BLaER1 (cell line): ENCODE data around the gene COTL1.
A peak's percentile ranks its signal among the peaks of the same experiment; 100 is the strongest.
"Not testable (repeated sequence)": the region's sequence is repeated elsewhere in the genome, so short reads cannot be mapped to it uniquely, and the experiment has no call there.

Source experiments
- H3K27ac ChIP-seq: shearing (Covaris generic); formaldehyde crosslinking; 2 replicates; pipeline ENCODE4 v1.8.1; 2022
- H3K27me3 ChIP-seq: shearing (Covaris generic); formaldehyde crosslinking; 2 replicates; pipeline ENCODE4 v1.8.1; 2022
- H3K36me3 ChIP-seq: shearing (Covaris generic); formaldehyde crosslinking; 2 replicates; pipeline ENCODE4 v1.8.1; 2022
- H3K4me1 ChIP-seq: shearing (Covaris generic); formaldehyde crosslinking; 2 replicates; pipeline ENCODE4 v1.8.1; 2022
- H3K4me2 ChIP-seq: shearing (Covaris generic); formaldehyde crosslinking; 2 replicates; pipeline ENCODE4 v1.8.1; 2022
- H3K4me3 ChIP-seq: shearing (Covaris generic); formaldehyde crosslinking; 2 replicates; pipeline ENCODE4 v1.8.1; 2022
- H3K9ac ChIP-seq: shearing (Covaris generic); formaldehyde crosslinking; 2 replicates; pipeline ENCODE4 v1.8.1; 2022
- H3K9me3 ChIP-seq: shearing (Covaris generic); formaldehyde crosslinking; 2 replicates; pipeline ENCODE4 v1.8.1; 2022
- H4K20me1 ChIP-seq: shearing (Covaris generic); formaldehyde crosslinking; 2 replicates; pipeline ENCODE4 v1.8.1; 2022
- Cebpa-rat ChIP-seq: shearing (Covaris generic); IDR thresholded peaks from 2 replicates; pipeline ENCODE4 v1.8.1; 2022

The COTL1 gene

DNA sequence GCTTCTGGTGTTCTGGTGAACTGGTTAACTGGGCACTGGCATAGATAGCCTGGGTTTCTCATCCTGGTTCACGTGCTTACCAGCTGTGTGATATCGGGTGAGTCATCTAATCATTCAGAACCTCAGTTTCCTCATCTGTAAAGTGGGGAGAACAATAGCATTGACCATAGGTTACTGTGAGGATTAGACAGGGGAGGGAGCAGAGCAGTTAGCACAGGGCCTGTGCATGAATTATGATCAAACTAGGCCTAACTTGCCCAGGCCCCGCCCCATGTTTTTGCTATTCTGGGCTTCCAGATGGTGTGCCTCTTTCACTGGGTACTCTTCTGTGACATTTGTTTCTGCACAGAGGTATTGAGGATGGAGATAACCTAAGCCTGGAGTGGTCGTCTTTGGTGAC lies 25.8 kb upstream of the COTL1 start:
- H3K4me3 ChIP-seq, result no peak overlapping the region
- H3K27ac ChIP-seq, result peak overlapping the region; percentile 78
- H4K20me1 ChIP-seq, result no peaks in the 10 kb centered on the region
- no peaks in the 10 kb centered on the region for H3K36me3 ChIP-seq
- peak overlapping the region; percentile 80 for H3K4me2 ChIP-seq
- peaks cover 78% of the 10 kb centered on the region for H3K4me1 ChIP-seq
- no peaks in the 10 kb centered on the region for H3K9me3 ChIP-seq
- no peaks in the 10 kb centered on the region for H3K27me3 ChIP-seq
- peak overlapping the region; percentile 58 for H3K9ac ChIP-seq
- no peak for TF ChIP-seq Cebpa-rat

DNA sequence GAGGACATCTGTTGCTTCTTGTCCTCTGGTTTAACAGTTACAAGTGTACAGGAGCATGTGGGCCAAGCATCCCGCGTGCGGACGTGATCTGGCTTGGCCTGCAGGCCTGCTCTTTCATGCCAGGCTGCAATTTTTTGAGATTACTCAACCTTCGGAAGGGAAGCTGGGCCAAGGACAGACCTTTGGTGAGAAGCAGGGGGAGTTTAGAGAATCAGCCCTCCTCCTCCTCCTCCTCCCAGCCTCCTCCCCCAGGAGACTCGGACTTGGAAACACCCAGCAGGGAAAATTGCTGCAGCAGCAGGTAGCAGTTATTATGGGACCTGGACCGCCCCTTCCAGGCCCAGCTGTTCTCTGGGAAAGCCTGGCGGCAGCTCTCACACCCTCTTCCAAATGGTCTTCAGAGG lies 25.3 kb upstream of the COTL1 start:
- Histone ChIP-seq H3K27me3 (no peaks in the 10 kb centered on the region), H3K9me3 (no peaks in the 10 kb centered on the region), H3K4me2 (peak overlapping the region; percentile 80), H3K9ac (peak overlapping the region; percentile 58), H3K27ac (peak overlapping the region; percentile 78), H3K36me3 (no peaks in the 10 kb centered on the region), H3K4me3 (no peak overlapping the region), H3K4me1 (peaks cover 83% of the 10 kb centered on the region), H4K20me1 (no peaks in the 10 kb centered on the region)
- TF ChIP-seq Cebpa-rat, result no peak

DNA sequence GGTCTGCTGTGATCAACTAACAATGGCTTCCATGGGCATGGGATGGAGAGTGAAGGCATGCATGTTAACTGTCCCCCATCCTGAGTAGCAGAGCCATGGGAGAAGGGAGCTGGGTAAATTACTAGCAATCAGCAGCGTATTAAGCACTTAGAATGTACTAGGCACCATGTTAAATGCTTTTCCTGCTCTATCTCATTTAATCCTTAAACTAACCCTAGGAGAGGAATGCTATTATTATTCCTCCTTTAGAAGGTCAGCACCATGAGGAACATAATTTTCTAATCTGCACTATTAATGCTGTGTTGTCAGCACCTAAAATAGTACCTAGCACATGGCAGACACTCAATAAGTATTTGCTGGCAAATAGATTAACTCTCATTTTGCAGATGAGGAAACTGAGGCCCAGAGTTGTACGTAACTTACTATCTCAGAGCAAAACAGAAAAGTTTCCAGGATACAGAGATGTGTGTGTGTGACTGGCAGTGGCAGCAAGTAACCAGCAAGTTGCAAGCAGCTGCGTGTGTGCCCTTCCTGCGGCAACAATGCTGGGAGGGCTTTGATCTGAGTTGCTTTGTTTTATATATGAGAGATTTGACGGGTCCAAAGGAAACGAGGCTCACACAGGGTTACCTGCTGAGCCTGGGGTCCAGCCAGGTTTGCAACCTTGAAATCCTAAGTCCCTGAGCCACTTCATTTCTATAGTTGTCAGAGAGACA lies 23.9 kb upstream of the COTL1 start:
- Histone ChIP-seq H3K27me3 (no peaks in the 10 kb centered on the region), H3K36me3 (no peaks in the 10 kb centered on the region), H3K27ac (peak overlapping the region; percentile 78), H3K9ac (peak overlapping the region; percentile 58), H3K9me3 (no peaks in the 10 kb centered on the region), H3K4me3 (peak overlapping the region; percentile 4; the same call in 1 of the 2 replicates), H3K4me2 (peak overlapping the region; percentile 80), H4K20me1 (no peaks in the 10 kb centered on the region), H3K4me1 (peaks cover 87% of the 10 kb centered on the region)
- no peak for TF ChIP-seq Cebpa-rat

DNA sequence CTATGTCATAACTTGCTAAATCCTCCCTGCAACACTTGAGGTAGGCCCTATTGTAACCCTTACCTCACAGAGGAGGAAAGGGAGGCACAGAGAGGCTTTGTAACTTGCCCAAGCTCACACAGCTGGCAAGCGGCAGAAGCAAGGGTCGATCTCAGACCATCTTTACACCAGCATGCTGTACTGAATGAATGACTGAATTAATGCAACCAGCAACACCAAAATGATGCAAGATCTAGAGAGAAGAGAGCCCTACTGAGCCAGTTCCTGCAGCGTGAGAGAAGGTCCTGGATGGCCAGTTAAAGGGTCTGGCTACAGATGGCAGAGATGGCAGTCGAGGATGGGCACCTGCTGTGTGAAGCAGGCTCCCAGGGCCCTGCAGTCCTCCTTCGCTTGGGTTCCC lies 22.3 kb upstream of the COTL1 start:
- no peaks in the 10 kb centered on the region for H3K27me3 ChIP-seq
- H3K4me3 ChIP-seq, result no peak overlapping the region
- peak overlapping the region; percentile 78 for H3K27ac ChIP-seq
- peaks cover 81% of the 10 kb centered on the region for H3K4me1 ChIP-seq
- H4K20me1 ChIP-seq, result no peaks in the 10 kb centered on the region
- no peaks in the 10 kb centered on the region for H3K36me3 ChIP-seq
- H3K9ac ChIP-seq, result peak overlapping the region; percentile 58
- no peak for TF ChIP-seq Cebpa-rat
- peak overlapping the region; percentile 80 for H3K4me2 ChIP-seq
- H3K9me3 ChIP-seq, result no peaks in the 10 kb centered on the region

DNA sequence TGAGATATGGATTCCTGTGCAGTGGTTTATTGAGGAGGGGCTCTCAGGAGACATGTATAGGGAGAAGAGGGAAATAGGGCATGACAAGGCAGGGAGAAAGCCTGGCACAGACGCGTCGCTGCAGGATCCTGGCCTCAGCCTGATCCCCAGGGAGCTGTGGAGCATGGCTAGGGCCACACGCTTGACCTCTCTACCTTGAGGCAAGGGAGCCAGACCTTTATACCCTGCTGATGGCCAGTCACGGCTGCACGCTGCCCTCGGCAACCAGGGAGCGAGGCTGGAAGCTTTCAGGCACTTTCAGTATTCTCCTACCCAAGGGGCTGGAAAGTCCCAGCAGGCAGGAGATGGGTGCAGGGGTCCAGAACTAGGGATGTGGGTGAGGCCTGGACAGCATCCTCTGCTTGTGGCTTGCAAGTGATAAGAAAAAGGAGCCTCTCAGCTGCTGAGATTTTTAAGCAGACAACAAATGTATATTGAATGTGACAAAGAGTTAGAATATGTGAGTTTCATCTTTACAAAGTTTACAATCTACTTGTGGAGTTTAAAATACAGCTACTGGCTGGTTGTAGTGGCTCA lies 20.4 kb upstream of the COTL1 start:
- Histone ChIP-seq H3K27me3 (no peaks in the 10 kb centered on the region), H3K4me1 (peaks cover 62% of the 10 kb centered on the region), H3K9ac (no peak overlapping the region), H3K9me3 (no peaks in the 10 kb centered on the region), H3K4me2 (peak overlapping the region; percentile 79), H3K4me3 (no peak overlapping the region), H3K27ac (peak overlapping the region; percentile 65), H4K20me1 (no peaks in the 10 kb centered on the region), H3K36me3 (no peaks in the 10 kb centered on the region)
- TF ChIP-seq Cebpa-rat, result no peak

DNA sequence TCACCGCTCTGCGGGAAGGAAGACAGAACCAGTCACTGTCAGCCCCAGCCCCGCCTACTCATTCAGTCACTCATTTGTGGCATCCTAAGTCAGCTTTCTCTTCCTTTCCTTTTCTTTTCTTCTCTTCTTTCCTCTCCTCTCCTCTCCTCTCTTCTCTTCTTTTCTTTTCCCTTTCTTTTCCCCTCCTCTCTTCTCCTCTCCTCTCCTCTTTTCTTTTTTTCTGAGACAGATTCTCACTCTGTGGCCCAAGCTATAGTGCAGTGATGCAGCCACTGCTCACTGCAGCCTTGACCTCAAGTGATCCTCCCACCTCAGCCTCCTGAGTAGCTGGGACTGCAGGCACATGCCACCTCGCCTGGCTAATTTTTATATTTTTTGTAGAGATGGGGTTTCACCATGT lies 19.8 kb upstream of the COTL1 start:
- peaks cover 56% of the 10 kb centered on the region for H3K4me1 ChIP-seq
- no peaks in the 10 kb centered on the region for H3K27me3 ChIP-seq
- TF ChIP-seq Cebpa-rat, result no peak
- H3K9ac ChIP-seq, result no peak overlapping the region
- no peaks in the 10 kb centered on the region for H3K36me3 ChIP-seq
- peak overlapping the region; percentile 79 for H3K4me2 ChIP-seq
- H3K9me3 ChIP-seq, result no peaks in the 10 kb centered on the region
- no peak overlapping the region for H3K4me3 ChIP-seq
- H3K27ac ChIP-seq, result peak overlapping the region; percentile 65
- no peaks in the 10 kb centered on the region for H4K20me1 ChIP-seq

DNA sequence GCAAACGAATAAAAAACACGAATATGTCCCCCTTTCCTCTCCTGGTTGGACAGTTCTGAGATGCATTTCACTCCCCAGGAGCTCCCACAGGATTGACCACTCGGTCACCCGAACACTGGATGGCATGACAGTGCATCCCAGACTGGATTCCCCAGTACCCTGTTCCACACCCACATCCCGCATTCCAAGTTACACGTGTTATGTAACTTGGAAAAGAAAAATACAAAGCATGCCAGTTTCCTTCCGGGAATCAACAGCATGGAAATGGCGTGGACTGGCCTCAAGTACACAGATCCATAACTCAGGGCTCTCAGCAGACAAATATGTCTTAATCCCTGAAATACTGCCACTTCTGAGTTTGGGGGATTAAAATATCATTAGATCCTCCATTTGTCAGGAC lies 17.8 kb upstream of the COTL1 start:
- TF ChIP-seq Cebpa-rat, result no peak
- no peak overlapping the region for H3K27ac ChIP-seq
- peaks cover 56% of the 10 kb centered on the region for H3K4me1 ChIP-seq
- no peaks in the 10 kb centered on the region for H3K27me3 ChIP-seq
- no peaks in the 10 kb centered on the region for H4K20me1 ChIP-seq
- H3K9me3 ChIP-seq, result no peaks in the 10 kb centered on the region
- no peak overlapping the region for H3K4me3 ChIP-seq
- no peaks in the 10 kb centered on the region for H3K36me3 ChIP-seq
- H3K9ac ChIP-seq, result no peak overlapping the region
- H3K4me2 ChIP-seq, result no peak overlapping the region

DNA sequence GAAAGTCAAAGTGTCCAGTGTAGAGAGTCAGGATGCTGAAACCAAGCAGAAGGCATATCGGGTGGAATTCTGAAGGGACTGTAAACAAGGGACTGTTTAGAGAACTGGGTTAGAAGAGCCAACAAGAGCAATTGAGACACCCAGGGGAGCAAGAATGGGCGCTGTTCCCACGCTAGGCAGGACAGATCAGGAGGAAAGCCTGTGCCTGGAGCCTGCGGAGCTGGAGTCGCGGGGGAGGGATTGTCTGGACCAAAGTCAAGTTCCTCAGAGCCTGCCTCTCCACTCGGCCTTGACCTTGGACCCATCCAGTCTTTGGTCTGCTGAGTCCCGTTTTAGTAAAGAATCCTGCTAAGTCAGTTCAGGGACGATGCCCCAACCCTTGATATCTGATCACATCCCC lies 15.7 kb upstream of the COTL1 start:
- H3K36me3 ChIP-seq, result no peaks in the 10 kb centered on the region
- no peaks in the 10 kb centered on the region for H3K9me3 ChIP-seq
- H3K4me2 ChIP-seq, result no peak overlapping the region
- no peak for TF ChIP-seq Cebpa-rat
- H3K9ac ChIP-seq, result no peak overlapping the region
- peaks cover 58% of the 10 kb centered on the region for H3K4me1 ChIP-seq
- no peak overlapping the region for H3K27ac ChIP-seq
- no peak overlapping the region for H3K4me3 ChIP-seq
- H3K27me3 ChIP-seq, result no peaks in the 10 kb centered on the region
- no peaks in the 10 kb centered on the region for H4K20me1 ChIP-seq

DNA sequence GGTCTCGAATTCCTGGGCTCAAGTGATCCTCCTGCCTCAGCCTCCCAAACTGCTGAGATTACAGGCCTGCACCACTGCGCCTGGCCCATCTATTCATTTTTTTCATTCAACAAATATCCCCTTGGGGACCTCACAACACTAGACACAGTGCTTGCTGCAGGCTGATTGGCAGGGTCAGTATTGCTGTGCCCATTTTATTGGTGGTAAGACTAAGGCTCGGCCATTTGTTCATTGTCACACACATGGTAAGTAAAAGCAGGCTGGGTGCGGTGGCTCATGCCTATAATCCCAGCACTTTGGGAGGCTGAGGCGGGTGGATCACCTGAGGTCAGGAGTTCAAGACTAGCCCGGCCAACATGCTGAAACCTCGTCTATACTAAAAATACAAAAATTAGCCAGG lies 15.0 kb upstream of the COTL1 start:
- H3K4me2 ChIP-seq, H3K27me3 ChIP-seq: not testable (repeated sequence)

DNA sequence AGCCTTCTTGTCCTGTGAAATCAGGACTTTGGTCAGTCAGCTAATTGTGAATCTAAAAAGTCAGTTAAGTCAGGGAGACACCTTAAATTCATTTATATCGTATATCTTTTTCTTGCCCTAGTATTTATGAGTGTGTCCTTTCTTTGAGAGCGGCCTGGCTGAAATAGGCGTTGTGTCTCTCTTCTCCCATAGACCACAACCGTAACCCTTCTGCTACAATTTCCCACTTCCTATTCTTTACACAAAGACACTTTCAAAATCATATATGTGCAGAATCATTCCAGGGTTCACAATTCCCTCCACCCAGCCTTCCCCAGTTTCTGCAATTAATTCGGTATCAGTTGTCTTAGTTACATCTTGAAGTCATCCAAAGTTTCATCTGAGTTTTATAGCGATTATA lies 14.0 kb upstream of the COTL1 start:
- H3K4me1 ChIP-seq, result peaks cover 50% of the 10 kb centered on the region

More for the DNA sequence above, 15.0 kb upstream of the COTL1 start:
- not testable (repeated sequence) for H3K9me3 ChIP-seq, H3K4me3 ChIP-seq, H3K27ac ChIP-seq, H4K20me1 ChIP-seq, H3K36me3 ChIP-seq, H3K9ac ChIP-seq
- peaks cover 55% of the 10 kb centered on the region for H3K4me1 ChIP-seq

DNA sequence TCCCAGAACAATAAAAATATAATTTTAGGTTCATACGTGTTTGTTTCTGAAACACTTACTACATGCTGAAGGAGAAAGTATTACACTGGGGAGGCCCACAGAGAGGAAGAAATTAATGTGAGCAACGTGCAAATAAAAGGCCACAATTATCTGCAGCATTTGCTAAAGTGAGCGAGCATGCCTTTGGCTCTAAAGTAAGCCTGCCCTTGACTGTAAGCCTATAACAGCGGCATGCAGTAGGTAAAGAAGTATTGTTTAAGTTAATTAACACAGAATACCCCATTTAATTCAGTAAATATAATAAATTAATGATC lies 13.2 kb upstream of the COTL1 start:
- Histone ChIP-seq H3K4me2 (peak overlapping the region; percentile 67), H3K4me3 (no peak overlapping the region), H3K36me3 (no peaks in the 10 kb centered on the region), H3K27me3 (no peaks in the 10 kb centered on the region), H3K9ac (0 out of 2 replicates have a peak overlapping the region, but pooled peaks have one; percentile 40), H3K4me1 (peaks cover 50% of the 10 kb centered on the region), H3K9me3 (no peaks in the 10 kb centered on the region), H4K20me1 (no peaks in the 10 kb centered on the region), H3K27ac (no peak overlapping the region)
- TF ChIP-seq Cebpa-rat, result no peak

More for the DNA sequence above, 14.0 kb upstream of the COTL1 start:
- Histone ChIP-seq H3K27ac (no peak overlapping the region), H3K4me2 (peak overlapping the region; percentile 67), H3K9me3 (no peaks in the 10 kb centered on the region), H4K20me1 (no peaks in the 10 kb centered on the region), H3K4me3 (no peak overlapping the region), H3K27me3 (no peaks in the 10 kb centered on the region), H3K9ac (peak overlapping the region; percentile 40), H3K36me3 (no peaks in the 10 kb centered on the region)
- TF ChIP-seq Cebpa-rat, result no peak
